ENCODE measurements around the gene RBFOX2. TPM values are rescaled to one million over a fixed set of nuclear protein-coding genes. Genes with fewer than 3 reads are reported as not detected.

Gene RBFOX2
- total and polyA plus RNA-seq, 4 donors, result 139 to 178 (median 153) TPM

- no peaks in the 10 kb centered on the region for H3K9me3 ChIP-seq (ENCODE audit: control insufficient read depth, insufficient read depth, low read length)
- DNase-seq (ENCODE audit: low read depth in 4 of 6, low spot score in 6 of 6), result no peak
- H3K27me3 ChIP-seq (ENCODE audit: control insufficient read depth, insufficient read depth, low read length), result no peaks in the 10 kb centered on the region
- H3K4me1 ChIP-seq (ENCODE audit: control insufficient read depth, insufficient read depth, low read length), result no peaks in the 10 kb centered on the region
- WGBS (ENCODE audit: insufficient coverage), result 96% methylated on average over 4 of the region's 4 CpGs
- no peak overlapping the region for H3K27ac ChIP-seq (ENCODE audit: low read depth, low read length)
- no peaks in the 10 kb centered on the region for H3K36me3 ChIP-seq (ENCODE audit: control insufficient read depth, insufficient read depth, low read length)
- H3K4me3 ChIP-seq (ENCODE audit: low read depth, low read length), result no peak overlapping the region
Measured at GRCh38 chr22:35889071-35889470, 139.6 kb downstream of the RBFOX2 start.

GRCh38 chr22:35888181-35888870 lies 140.3 kb downstream of the RBFOX2 start:
- no peak overlapping the region for H3K27ac ChIP-seq (ENCODE audit: low read depth, low read length)
- H3K27me3 ChIP-seq (ENCODE audit: control insufficient read depth, insufficient read depth, low read length), result no peaks in the 10 kb centered on the region
- H3K4me1 ChIP-seq (ENCODE audit: control insufficient read depth, insufficient read depth, low read length), result no peaks in the 10 kb centered on the region
- no peak overlapping the region for H3K4me3 ChIP-seq (ENCODE audit: low read depth, low read length)
- no peak for DNase-seq (ENCODE audit: low read depth in 4 of 6, low spot score in 6 of 6)
- WGBS (ENCODE audit: insufficient coverage), result no CpG with 5 or more reads among the region's 2 CpGs
- no peaks in the 10 kb centered on the region for H3K9me3 ChIP-seq (ENCODE audit: control insufficient read depth, insufficient read depth, low read length)
- no peaks in the 10 kb centered on the region for H3K36me3 ChIP-seq (ENCODE audit: control insufficient read depth, insufficient read depth, low read length)

- no peak for DNase-seq (ENCODE audit: low read depth in 4 of 6, low spot score in 6 of 6)
- no peak overlapping the region for H3K4me3 ChIP-seq (ENCODE audit: low read depth, low read length)
- H3K27ac ChIP-seq (ENCODE audit: low read depth, low read length), result no peak overlapping the region
- 97% methylated on average over 2 of the region's 2 CpGs for WGBS (ENCODE audit: insufficient coverage)
- no peaks in the 10 kb centered on the region for H3K27me3 ChIP-seq (ENCODE audit: control insufficient read depth, insufficient read depth, low read length)
- H3K4me1 ChIP-seq (ENCODE audit: control insufficient read depth, insufficient read depth, low read length), result no peaks in the 10 kb centered on the region
- H3K9me3 ChIP-seq (ENCODE audit: control insufficient read depth, insufficient read depth, low read length), result no peaks in the 10 kb centered on the region
- H3K36me3 ChIP-seq (ENCODE audit: control insufficient read depth, insufficient read depth, low read length), result no peaks in the 10 kb centered on the region
Measured at GRCh38 chr22:35887296-35887875, 141.2 kb downstream of the RBFOX2 start.

- Histone ChIP-seq H3K36me3 (ENCODE audit: control insufficient read depth, insufficient read depth, low read length) (no peaks in the 10 kb centered on the region), H3K27me3 (ENCODE audit: control insufficient read depth, insufficient read depth, low read length) (no peaks in the 10 kb centered on the region), H3K9me3 (ENCODE audit: control insufficient read depth, insufficient read depth, low read length) (no peaks in the 10 kb centered on the region), H3K27ac (ENCODE audit: low read depth, low read length) (no peak overlapping the region), H3K4me3 (ENCODE audit: low read depth, low read length) (no peak overlapping the region), H3K4me1 (ENCODE audit: control insufficient read depth, insufficient read depth, low read length) (no peaks in the 10 kb centered on the region)
- no CpG with 5 or more reads among the region's 4 CpGs for WGBS (ENCODE audit: insufficient coverage)
- no peak for DNase-seq (ENCODE audit: low read depth in 4 of 6, low spot score in 6 of 6)
Measured at GRCh38 chr22:35886309-35886708, 142.3 kb downstream of the RBFOX2 start.

- H3K4me1 ChIP-seq (ENCODE audit: control insufficient read depth, insufficient read depth, low read length), result no peaks in the 10 kb centered on the region
- H3K27ac ChIP-seq (ENCODE audit: low read depth, low read length), result no peak overlapping the region
- H3K36me3 ChIP-seq (ENCODE audit: control insufficient read depth, insufficient read depth, low read length), result no peaks in the 10 kb centered on the region
- WGBS (ENCODE audit: insufficient coverage), result no CpG with 5 or more reads among the region's 2 CpGs
- H3K4me3 ChIP-seq (ENCODE audit: low read depth, low read length), result no peak overlapping the region
- no peak for DNase-seq (ENCODE audit: low read depth in 4 of 6, low spot score in 6 of 6)
- H3K27me3 ChIP-seq (ENCODE audit: control insufficient read depth, insufficient read depth, low read length), result no peaks in the 10 kb centered on the region
- H3K9me3 ChIP-seq (ENCODE audit: control insufficient read depth, insufficient read depth, low read length), result no peaks in the 10 kb centered on the region
Measured at GRCh38 chr22:35884529-35884928, 144.1 kb downstream of the RBFOX2 start.

- Histone ChIP-seq H3K9me3 (ENCODE audit: control insufficient read depth, insufficient read depth, low read length) (no peaks in the 10 kb centered on the region), H3K4me3 (ENCODE audit: low read depth, low read length) (no peak overlapping the region), H3K27me3 (ENCODE audit: control insufficient read depth, insufficient read depth, low read length) (no peaks in the 10 kb centered on the region), H3K4me1 (ENCODE audit: control insufficient read depth, insufficient read depth, low read length) (no peaks in the 10 kb centered on the region), H3K27ac (ENCODE audit: low read depth, low read length) (no peak overlapping the region), H3K36me3 (ENCODE audit: control insufficient read depth, insufficient read depth, low read length) (no peaks in the 10 kb centered on the region)
- 66% methylated on average over 4 of the region's 5 CpGs for WGBS (ENCODE audit: insufficient coverage)
- no peak for DNase-seq (ENCODE audit: low read depth in 4 of 6, low spot score in 6 of 6)
Measured at GRCh38 chr22:35883031-35883620, 145.5 kb downstream of the RBFOX2 start.

- Histone ChIP-seq H3K4me3 (ENCODE audit: low read depth, low read length) (no peak overlapping the region), H3K36me3 (ENCODE audit: control insufficient read depth, insufficient read depth, low read length) (no peaks in the 10 kb centered on the region), H3K27ac (ENCODE audit: low read depth, low read length) (no peak overlapping the region), H3K4me1 (ENCODE audit: control insufficient read depth, insufficient read depth, low read length) (no peaks in the 10 kb centered on the region), H3K9me3 (ENCODE audit: control insufficient read depth, insufficient read depth, low read length) (no peaks in the 10 kb centered on the region), H3K27me3 (ENCODE audit: control insufficient read depth, insufficient read depth, low read length) (no peaks in the 10 kb centered on the region)
- DNase-seq (ENCODE audit: low read depth in 4 of 6, low spot score in 6 of 6), result no peak
- WGBS (ENCODE audit: insufficient coverage), result 48% methylated on average over 2 of the region's 5 CpGs
Measured at GRCh38 chr22:35882211-35883030, 146.2 kb downstream of the RBFOX2 start.

- DNase-seq (ENCODE audit: low read depth in 4 of 6, low spot score in 6 of 6), result no peak
- Histone ChIP-seq H3K27me3 (ENCODE audit: control insufficient read depth, insufficient read depth, low read length) (no peaks in the 10 kb centered on the region), H3K36me3 (ENCODE audit: control insufficient read depth, insufficient read depth, low read length) (no peaks in the 10 kb centered on the region), H3K4me3 (ENCODE audit: low read depth, low read length) (no peak overlapping the region), H3K27ac (ENCODE audit: low read depth, low read length) (no peak overlapping the region), H3K4me1 (ENCODE audit: control insufficient read depth, insufficient read depth, low read length) (no peaks in the 10 kb centered on the region), H3K9me3 (ENCODE audit: control insufficient read depth, insufficient read depth, low read length) (no peaks in the 10 kb centered on the region)
- 89% methylated on average over 1 of the region's 2 CpGs for WGBS (ENCODE audit: insufficient coverage)
Measured at GRCh38 chr22:35879351-35879750, 149.3 kb downstream of the RBFOX2 start.

- WGBS (ENCODE audit: insufficient coverage), result 100% methylated on average over 1 of the region's 3 CpGs
- Histone ChIP-seq H3K27ac (ENCODE audit: low read depth, low read length) (no peak overlapping the region), H3K4me3 (ENCODE audit: low read depth, low read length) (no peak overlapping the region), H3K27me3 (ENCODE audit: control insufficient read depth, insufficient read depth, low read length) (no peaks in the 10 kb centered on the region), H3K4me1 (ENCODE audit: control insufficient read depth, insufficient read depth, low read length) (no peaks in the 10 kb centered on the region), H3K9me3 (ENCODE audit: control insufficient read depth, insufficient read depth, low read length) (no peaks in the 10 kb centered on the region), H3K36me3 (ENCODE audit: control insufficient read depth, insufficient read depth, low read length) (peaks cover 4% of the 10 kb centered on the region)
- no peak for DNase-seq (ENCODE audit: low read depth in 4 of 6, low spot score in 6 of 6)
Measured at GRCh38 chr22:35873426-35873825, 155.2 kb downstream of the RBFOX2 start.
